H1 (cell line): ENCODE data around the gene MRRF. TPM values are rescaled to one million over a fixed set of nuclear protein-coding genes. Genes with fewer than 3 reads are reported as not detected.

Experiments
- CTCF ChIA-PET: fragments of 300-600 bp; sonication (Branson Sonifier 250); formaldehyde crosslinking; loops from one replicate; lab custom pipeline; 2021; ENCODE audit not compliant: partially characterized antibody; lab: Charles Lee
- POLR2A ChIA-PET: fragments of 300-600 bp; sonication (Branson Sonifier 250); formaldehyde crosslinking; loops from one replicate; lab custom pipeline; 2021; ENCODE audit warnings: inconsistent platforms; ENCODE audit not compliant: partially characterized antibody; lab: Charles Lee
- DNase-seq, 2 experiments: peaks; one replicate each; pipeline versions ENCODE4 v3.0.0 to v3.0.0-alpha.2; 2010 to 2022; ENCODE audit warnings: low spot score in 2 of 2, low read depth in 1 of 2, mixed read lengths in 1 of 2
- FAIRE-seq: peaks from 2 replicates; lab custom pipeline; 2011; peaks lifted over from hg19 to GRCh38; lab: Jason Lieb, UNC
- H2AFZ ChIP-seq: 2 replicates; pipeline ENCODE4 v1.8.1; 2012; ENCODE audit warnings: low read length, inconsistent platforms
- H2AK5ac ChIP-seq: 2 replicates; pipeline ENCODE4 v1.6.1; 2013; ENCODE audit warnings: low read depth, low read length
- H2BK120ac ChIP-seq: replicated peaks from 2 replicates; pipeline ENCODE3; 2013; ENCODE audit warnings: low read depth, low read length, inconsistent platforms
- H2BK12ac ChIP-seq: 2 replicates; pipeline ENCODE4 v1.6.1; 2013; ENCODE audit warnings: low read depth, low read length
- H2BK15ac ChIP-seq: 2 replicates; pipeline ENCODE4 v1.6.1; 2013; ENCODE audit warnings: low read length
- H2BK20ac ChIP-seq: 2 replicates; pipeline ENCODE4 v1.6.1; 2013; ENCODE audit warnings: low read length
- H2BK5ac ChIP-seq: 2 replicates; pipeline ENCODE4 v1.6.1; 2013; ENCODE audit warnings: low read depth, low read length
- H3K14ac ChIP-seq: 2 replicates; pipeline ENCODE4 v1.6.1; 2013; ENCODE audit warnings: inconsistent platforms; ENCODE audit not compliant: insufficient read length
- H3K18ac ChIP-seq: 2 replicates; pipeline ENCODE4 v1.6.1; 2013; ENCODE audit warnings: low read length; ENCODE audit errors: extremely low read depth
- H3K23ac ChIP-seq: 2 replicates; pipeline ENCODE4 v1.6.1; 2013; ENCODE audit warnings: inconsistent platforms; ENCODE audit not compliant: insufficient read length
- H3K23me2 ChIP-seq: 2 replicates; pipeline ENCODE4 v1.6.1; 2013; ENCODE audit warnings: low read depth, low read length
- H3K27ac ChIP-seq: 2 replicates; pipeline ENCODE4 v1.6.1; 2011; ENCODE audit warnings: low read depth, low read length, inconsistent platforms
- H3K27me3 ChIP-seq, 4 experiments: replicated peaks in 1 of 4; 1 replicate in 1 of 4; 2 replicates in 3 of 4; pipeline versions ENCODE4 v1.6.1 to v1.8.1; 2011 to 2013; ENCODE audit warnings: low read length in 3 of 4, mild to moderate bottlenecking in 3 of 4, inconsistent platforms in 2 of 4, mixed read lengths in 2 of 4, moderate library complexity in 1 of 4; ENCODE audit not compliant: control insufficient read depth in 3 of 4, insufficient read depth in 3 of 4; ENCODE audit errors: extremely low read depth in 1 of 4
- H3K36me3 ChIP-seq, 4 experiments: 2 replicates each; pipeline versions ENCODE4 v1.6.1 to v1.8.1; 2011 to 2013; ENCODE audit warnings: mild to moderate bottlenecking in 4 of 4, low read length in 3 of 4, moderate library complexity in 2 of 4, control low read depth in 1 of 4, inconsistent platforms in 1 of 4; ENCODE audit not compliant: insufficient read depth in 4 of 4, control insufficient read depth in 2 of 4
- H3K4ac ChIP-seq: replicated peaks from 2 replicates; pipeline ENCODE3; 2013; ENCODE audit warnings: low read length, low read depth, mixed read lengths, inconsistent platforms; ENCODE audit not compliant: insufficient read length
- H3K4me1 ChIP-seq, 4 experiments: replicated peaks in 1 of 4; 1 replicate in 1 of 4; 2 replicates in 3 of 4; pipeline versions ENCODE4 v1.6.1 to v1.8.1; 2011 to 2013; ENCODE audit warnings: low read length in 3 of 4, inconsistent platforms in 2 of 4, mixed read lengths in 1 of 4; ENCODE audit not compliant: insufficient read depth in 4 of 4, control insufficient read depth in 3 of 4
- H3K4me2 ChIP-seq, 2 experiments: 2 replicates each; pipeline versions ENCODE4 v1.6.1 to v1.8.1; 2011 to 2013; ENCODE audit warnings: low read depth in 2 of 2, low read length in 2 of 2, control low read depth in 1 of 2, inconsistent platforms in 1 of 2, mild to moderate bottlenecking in 1 of 2; ENCODE audit not compliant: insufficient read depth in 1 of 2
- H3K4me3 ChIP-seq, 4 experiments: fragments of 200-600, 300-600 bp in 1 of 4; sonication (generic), shearing (Covaris generic), sonication (Bioruptor Twin) in 1 of 4; 2 replicates each; pipeline versions ENCODE4 v1.5.1 to v1.8.1; 2011 to 2016; ENCODE audit warnings: low read length in 4 of 4, low read depth in 3 of 4, control low read depth in 2 of 4, inconsistent platforms in 2 of 4, mild to moderate bottlenecking in 2 of 4, mixed read lengths in 1 of 4, moderate library complexity in 1 of 4; ENCODE audit not compliant: insufficient read depth in 2 of 4; ENCODE audit errors: extremely low read depth in 1 of 4
- H3K56ac ChIP-seq: replicated peaks from 2 replicates; pipeline ENCODE3; 2013; ENCODE audit warnings: low read depth, mild to moderate bottlenecking, mixed read lengths, low read length, inconsistent platforms; ENCODE audit not compliant: insufficient read length
- H3K79me1 ChIP-seq: 2 replicates; pipeline ENCODE4 v1.6.1; 2013; ENCODE audit warnings: low read depth, low read length, control low read depth
- H3K79me2 ChIP-seq, 2 experiments: 2 replicates each; pipeline versions ENCODE4 v1.6.1 to v1.8.1; 2012 to 2013; ENCODE audit warnings: low read length in 2 of 2, mild to moderate bottlenecking in 2 of 2, inconsistent platforms in 1 of 2; ENCODE audit not compliant: insufficient read depth in 2 of 2, control insufficient read depth in 1 of 2
- H3K9ac ChIP-seq, 4 experiments: replicated peaks in 1 of 4; 1 replicate in 1 of 4; 2 replicates in 3 of 4; pipeline versions ENCODE4 v1.6.1 to v1.8.1; 2011 to 2013; ENCODE audit warnings: low read depth in 3 of 4, low read length in 3 of 4, control low read depth in 2 of 4, mild to moderate bottlenecking in 2 of 4, moderate library complexity in 2 of 4, inconsistent platforms in 1 of 4; ENCODE audit errors: extremely low read depth in 1 of 4
- H3K9me3 ChIP-seq, 2 experiments: 2 replicates each; pipeline versions ENCODE4 v1.6.1 to v1.8.1; 2012 to 2013; ENCODE audit warnings: mild to moderate bottlenecking in 2 of 2, moderate library complexity in 2 of 2, control low read depth in 1 of 2, inconsistent platforms in 1 of 2, low read depth in 1 of 2, low read length in 1 of 2, mixed read lengths in 1 of 2; ENCODE audit not compliant: insufficient read depth in 2 of 2
- H4K20me1 ChIP-seq, 2 experiments: replicated peaks in 1 of 2; 2 replicates each; pipeline versions ENCODE3 to v1.8.1; 2011 to 2013; ENCODE audit warnings: inconsistent platforms in 2 of 2, low read length in 2 of 2, mild to moderate bottlenecking in 1 of 2; ENCODE audit not compliant: insufficient read depth in 2 of 2, control insufficient read depth in 1 of 2
- H4K5ac ChIP-seq: 2 replicates; pipeline ENCODE4 v1.6.1; 2013; ENCODE audit warnings: low read length, low read depth, mixed read lengths, inconsistent platforms; ENCODE audit not compliant: insufficient read length
- H4K8ac ChIP-seq: 2 replicates; pipeline ENCODE4 v1.8.0; 2013; ENCODE audit warnings: mild to moderate bottlenecking, moderate library complexity, low read length, inconsistent platforms; ENCODE audit not compliant: insufficient read depth; ENCODE audit errors: extremely low read depth
- H4K91ac ChIP-seq: replicated peaks from 2 replicates; pipeline ENCODE3; 2013; ENCODE audit warnings: low read length, mixed read lengths, inconsistent platforms; ENCODE audit not compliant: insufficient read length
- CBX8 ChIP-seq: fragments of 300-800, 300-1000 bp; sonication (generic); IDR thresholded peaks from 2 replicates; pipeline ENCODE4 v1.7.1; 2016; ENCODE audit warnings: low read depth, low read length, borderline replicate concordance
- EGR1 ChIP-seq: IDR thresholded peaks from 2 replicates; pipeline ENCODE4 v1.6.1; 2011; ENCODE audit warnings: low read depth, low read length, borderline replicate concordance
- FOSL1 ChIP-seq: IDR thresholded peaks from 2 replicates; pipeline ENCODE4 v1.6.1; 2011; ENCODE audit warnings: mild to moderate bottlenecking, low read depth, low read length, moderate library complexity; ENCODE audit not compliant: insufficient read depth
- ZNF274 ChIP-seq: IDR thresholded peaks from 2 replicates; pipeline ENCODE4 v1.7.0; 2012; ENCODE audit warnings: low read length, borderline replicate concordance; ENCODE audit errors: extremely low read depth
- WGBS, 2 experiments: shearing (Covaris generic) in 1 of 2; methylation state at CpG; one replicate each; pipeline versions ENCODE4 v1.1.6 to v1.1.7; 2013 to 2015; ENCODE audit warnings: low lambda C conversion rate in 2 of 2, mixed read lengths in 2 of 2, inconsistent platforms in 1 of 2, low coverage in 1 of 2, missing lambda C conversion rate in 1 of 2; ENCODE audit not compliant: insufficient replicate concordance in 2 of 2, insufficient coverage in 1 of 2, insufficient read length in 1 of 2; ENCODE audit errors: extremely low coverage in 1 of 2, missing lambda C conversion rate in 1 of 2; 5-methylcytosine and 5-hydroxymethylcytosine counted together
- polyA plus RNA-seq, 7 experiments: library from polyadenylated mRNA; depleted of rRNA in 3 of 7; stranded (reverse) in 5 of 7; unstranded in 2 of 7; fragments of >200 nt in 5 of 7; fragments of 200-250 nt in 2 of 7; gene quantifications; 1 replicate in 5 of 7; 2 replicates in 1 of 7; 4 replicates in 1 of 7; pipeline versions ENCODE4 v1.2.1 to v1.2.3, GENCODE V29; 2011 to 2013; ENCODE audit warnings: missing spikeins in 2 of 7, mixed read lengths in 2 of 7
- total RNA-seq: library from RNA; stranded (reverse); fragmentation: NEBNext Ultra II Directional; extraction: Animal tissue kit (Norgen Biotek cat#: 25700); gene quantifications from 2 replicates; pipeline ENCODE4 v1.2.1, GENCODE V29; 2021

Gene MRRF
- total and polyA plus RNA-seq, 2 of the 8 experiments (the other 6 are each of a cell fraction or from before 2014, with no cell fraction given): 29.4 to 47.8 TPM

GRCh38 chr9:122340161-122340560 is 75.5 kb downstream of the MRRF start:
- no peak overlapping the region for H2AFZ ChIP-seq
- no peak for DNase-seq
- no peak overlapping the region for H2BK15ac ChIP-seq
- no peak overlapping the region for H3K23ac ChIP-seq
- H2AK5ac ChIP-seq: no peak overlapping the region
- H3K4me1 ChIP-seq: peaks cover 18 to 44% (median 28%) of the 10 kb centered on the region in 4 experiments
- H2BK20ac ChIP-seq: no peak overlapping the region
- H3K18ac ChIP-seq: no peak overlapping the region
- no peak overlapping the region for H3K4me2 ChIP-seq
- H3K14ac ChIP-seq: no peak overlapping the region
- no peaks in the 10 kb centered on the region for H3K36me3 ChIP-seq
- no peak overlapping the region for H3K56ac ChIP-seq
- no peak overlapping the region for H4K91ac ChIP-seq
- peaks cover 7% of the 10 kb centered on the region for H3K23me2 ChIP-seq
- H4K20me1 ChIP-seq: no peaks in the 10 kb centered on the region
- H4K8ac ChIP-seq: no peak overlapping the region
- WGBS, 2 experiments: 88% methylated on average over 6 of the region's 6 CpGs; no CpG with 5 or more reads in 1 of the 2 experiments
- no peak overlapping the region for H3K4ac ChIP-seq
- peak overlapping the region; percentile 68; the same call in 1 of the 2 replicates for H2BK12ac ChIP-seq
- H2BK120ac ChIP-seq: no peak overlapping the region
- no peak overlapping the region for H2BK5ac ChIP-seq
- 0 out of 7 replicates have a peak, but pooled peaks cover 0 to 2% (median 0%) of the 10 kb centered on the region in 4 experiments for H3K27me3 ChIP-seq
- H3K9ac ChIP-seq: no peak overlapping the region
- no peak for FAIRE-seq
- H3K4me3 ChIP-seq: no peak overlapping the region
- ChIA-PET CTCF (interaction anchor here (0.8 to 25.6 kb wide), 8 partner anchors 10 to 241 kb away, joined by 3 to 544 read pairs (median 3); no protein-coding TSS in a partner anchor), POLR2A (interaction anchor here (1.4 kb wide), 1 partner anchor 9 kb away, joined by 6 read pairs; no protein-coding TSS in a partner anchor)
- H4K5ac ChIP-seq: no peak overlapping the region
- no peaks in the 10 kb centered on the region for H3K9me3 ChIP-seq
- no peaks in the 10 kb centered on the region for H3K79me2 ChIP-seq
- H3K27ac ChIP-seq: no peak overlapping the region
- H3K79me1 ChIP-seq: no peaks in the 10 kb centered on the region
- no peak for TF ChIP-seq ZNF274
- no peak for TF ChIP-seq FOSL1
- TF ChIP-seq CBX8: no peak
- no peak for TF ChIP-seq EGR1
